Medulla oblongata (tissue), 1 donor: ENCODE measurements around the gene COX7C.
"Not testable (repeated sequence)": the region's sequence is repeated elsewhere in the genome, so short reads cannot be mapped to it uniquely, and the experiment has no call there.

Source experiments
- DNase-seq: peaks from one replicate; pipeline ENCODE4 v3.0.0-alpha.2; 2015; ENCODE audit errors: extremely low spot score

The COX7C gene, protein sequence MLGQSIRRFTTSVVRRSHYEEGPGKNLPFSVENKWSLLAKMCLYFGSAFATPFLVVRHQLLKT

DNA sequence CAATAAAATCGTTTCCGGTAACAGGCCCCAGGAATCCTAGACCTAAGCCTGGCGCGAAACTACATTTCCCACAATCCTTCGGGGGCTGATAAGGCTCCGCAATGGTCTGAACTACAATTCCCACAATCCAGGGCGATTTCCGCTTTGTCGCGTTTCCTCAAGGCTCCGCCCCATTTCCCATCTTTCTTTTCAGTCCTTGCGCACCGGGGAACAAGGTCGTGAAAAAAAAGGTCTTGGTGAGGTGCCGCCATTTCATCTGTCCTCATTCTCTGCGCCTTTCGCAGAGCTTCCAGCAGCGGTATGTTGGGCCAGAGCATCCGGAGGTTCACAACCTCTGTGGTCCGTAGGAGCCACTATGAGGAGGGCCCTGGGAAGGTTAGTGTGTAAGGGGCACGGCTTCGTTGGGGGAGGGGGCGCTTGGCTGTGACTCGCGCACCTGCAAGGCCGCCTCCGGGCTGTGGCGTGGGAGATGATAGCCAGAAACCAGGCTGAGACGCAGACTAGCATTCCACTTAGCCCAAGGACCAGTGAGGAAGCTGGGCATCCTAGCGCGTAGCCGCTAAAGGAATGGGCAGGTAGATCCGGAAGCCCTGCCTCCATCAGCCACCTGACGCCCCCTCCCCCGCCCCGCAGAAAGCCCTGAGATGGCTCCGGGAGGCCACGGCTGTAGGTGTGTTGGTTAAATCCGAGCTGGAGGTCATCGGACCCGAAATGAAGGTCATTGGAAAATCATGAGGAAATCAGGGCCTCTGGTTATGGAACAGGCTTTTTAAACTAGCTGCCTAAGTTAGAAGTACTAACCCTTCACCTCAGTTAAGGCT lies at the start of gene COX7C:
Gene COX7C (plus strand): TSS at position 186 of the 821 bp plus-strand sequence. CDS start 115 bp downstream, at position 301.
- DNase-seq: peak; percentile 99

DNA sequence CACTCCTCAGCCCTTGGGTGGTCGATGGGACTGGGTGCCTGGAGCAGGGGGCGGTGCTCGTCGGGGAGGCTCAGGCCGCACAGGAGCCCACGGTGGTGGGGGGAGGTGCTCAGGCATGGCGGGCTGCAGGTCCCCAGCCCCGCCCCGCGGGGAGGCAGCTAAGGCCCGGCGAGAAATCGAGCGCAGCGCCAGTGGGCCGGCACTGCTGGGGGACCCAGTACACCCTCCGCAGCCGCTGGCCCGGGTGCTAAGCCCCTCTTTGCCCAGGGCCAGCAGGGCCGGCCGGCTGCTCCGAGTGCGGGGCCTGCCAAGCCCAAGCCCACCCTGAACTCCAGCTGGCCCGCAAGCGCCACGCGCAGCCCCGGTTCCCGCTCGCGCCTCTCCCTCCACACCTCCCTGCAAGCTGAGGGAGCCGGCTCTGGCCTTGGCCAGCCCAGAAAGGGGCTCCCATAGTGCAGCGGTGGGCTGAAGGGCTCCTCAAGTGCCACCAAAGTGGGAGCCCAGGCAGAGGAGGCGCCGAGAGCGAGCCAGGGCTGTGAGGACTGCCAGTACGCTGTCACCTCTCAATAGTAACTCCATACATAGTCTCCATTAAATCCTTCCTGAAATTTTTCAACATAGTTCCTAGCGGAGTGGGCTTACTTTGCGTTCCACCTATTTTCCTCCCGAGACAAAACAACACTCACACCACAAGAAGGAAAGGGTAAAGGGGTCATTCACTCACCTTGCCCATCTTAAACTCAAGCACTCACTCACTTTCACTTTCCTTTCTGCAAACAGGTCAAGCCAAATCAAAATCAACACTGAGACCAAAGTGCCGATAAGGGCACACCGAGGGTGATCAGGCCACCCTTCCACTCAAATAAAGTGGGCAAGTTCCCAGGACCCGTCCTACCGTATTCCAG lies 48.0 kb upstream of the COX7C start:
- not testable (repeated sequence) for DNase-seq

DNA sequence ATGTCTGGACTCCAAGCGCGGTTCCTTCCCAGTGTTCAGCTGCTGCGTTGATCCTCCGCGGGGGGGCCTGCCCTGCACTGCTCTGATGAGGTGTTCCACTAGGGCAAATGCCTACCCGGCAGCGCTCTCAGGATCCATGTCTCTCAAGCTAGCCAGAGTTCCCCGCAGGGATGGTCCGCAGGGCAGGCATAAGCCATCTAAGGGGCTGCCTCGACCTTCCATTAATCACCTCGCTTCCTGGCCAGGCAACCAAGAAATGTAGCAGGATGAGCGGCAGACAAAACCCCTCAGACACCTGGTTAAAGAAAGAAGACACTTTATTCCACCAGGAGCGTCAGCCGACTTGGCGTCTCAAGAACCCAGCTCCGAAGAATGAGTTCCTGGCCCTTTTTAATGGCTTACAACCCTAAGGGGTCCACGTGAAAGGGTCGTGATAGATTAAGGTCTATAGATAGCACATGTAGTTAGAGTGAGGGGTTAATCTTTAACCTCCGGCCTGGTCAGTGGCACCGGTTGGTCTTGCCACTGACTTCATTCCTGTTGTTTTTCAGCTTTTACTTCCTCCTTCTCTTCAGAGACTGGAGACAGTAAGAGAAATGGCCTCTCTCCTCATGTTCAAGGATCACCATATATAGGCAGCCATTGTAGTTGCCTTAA lies 47.2 kb upstream of the COX7C start:
- no peak for DNase-seq

DNA sequence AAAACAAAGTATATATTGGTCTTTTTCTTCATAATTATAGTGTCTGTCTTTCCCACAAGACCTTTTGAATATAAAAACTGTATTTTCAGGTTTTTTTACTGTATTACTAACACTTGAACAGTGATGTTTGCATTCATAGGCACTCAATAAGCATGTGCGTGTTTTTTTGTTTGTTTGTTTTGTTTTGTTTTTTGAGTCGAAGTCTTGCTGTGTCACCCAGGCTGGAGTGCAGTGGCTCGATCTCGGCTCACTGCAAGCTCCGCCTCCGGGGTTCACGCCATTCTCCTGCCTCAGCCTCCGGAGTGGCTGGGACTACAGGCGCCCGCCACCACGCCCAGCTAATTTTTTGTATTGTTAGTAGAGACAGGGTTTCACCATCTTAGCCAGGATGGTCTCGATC lies 46.6 kb upstream of the COX7C start:
- not testable (repeated sequence) for DNase-seq

DNA sequence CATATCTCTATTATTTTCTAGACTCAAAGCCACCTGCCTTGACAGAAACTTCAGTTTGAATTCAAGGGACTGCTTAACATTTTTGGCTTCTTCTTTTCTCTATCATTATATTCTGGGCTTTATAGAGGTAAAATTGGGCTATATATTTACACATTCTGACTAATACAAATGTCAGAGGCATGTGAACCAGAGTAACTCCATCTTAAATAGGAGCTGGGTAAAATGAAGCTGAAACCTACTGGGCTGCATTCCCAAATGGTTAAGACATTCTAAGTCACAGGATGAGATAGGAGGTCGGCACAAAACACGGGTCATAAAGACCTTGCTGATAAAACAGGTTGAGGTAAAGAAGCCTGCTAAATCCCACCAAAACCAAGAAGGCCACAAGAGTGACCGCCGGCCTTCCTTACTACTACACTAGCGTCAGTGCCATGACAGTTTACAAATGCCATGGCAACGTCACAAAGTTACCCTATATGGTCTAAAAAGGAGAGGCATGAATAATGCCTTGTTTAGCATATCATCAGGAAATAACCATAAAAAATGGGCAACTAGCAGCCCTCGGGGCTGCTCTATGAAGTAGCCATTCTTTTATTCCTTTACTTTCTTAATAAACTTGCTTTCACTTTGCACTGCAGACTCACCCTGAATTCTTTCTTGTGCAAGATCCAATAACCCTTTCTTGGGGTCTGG lies 44.8 kb upstream of the COX7C start:
- no peak for DNase-seq

DNA sequence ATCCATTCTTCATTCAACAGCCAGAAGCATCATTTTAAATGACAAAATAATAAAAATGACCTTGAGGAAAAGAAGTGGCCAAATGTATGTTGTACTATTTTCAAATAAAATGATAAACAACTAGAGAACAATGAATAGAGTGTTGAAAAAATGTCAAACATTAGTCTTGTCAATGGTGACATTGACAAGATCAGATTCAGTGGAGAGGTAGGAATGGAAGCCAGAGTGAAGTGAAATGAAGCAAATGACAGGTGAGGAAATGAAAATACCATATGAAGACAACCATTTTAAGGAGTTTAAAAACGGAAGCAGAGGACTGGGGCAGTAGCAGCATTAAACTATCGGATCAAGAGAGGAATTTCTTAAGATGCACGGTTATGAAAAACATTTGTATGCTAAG lies 38.2 kb upstream of the COX7C start:
- no peak for DNase-seq

DNA sequence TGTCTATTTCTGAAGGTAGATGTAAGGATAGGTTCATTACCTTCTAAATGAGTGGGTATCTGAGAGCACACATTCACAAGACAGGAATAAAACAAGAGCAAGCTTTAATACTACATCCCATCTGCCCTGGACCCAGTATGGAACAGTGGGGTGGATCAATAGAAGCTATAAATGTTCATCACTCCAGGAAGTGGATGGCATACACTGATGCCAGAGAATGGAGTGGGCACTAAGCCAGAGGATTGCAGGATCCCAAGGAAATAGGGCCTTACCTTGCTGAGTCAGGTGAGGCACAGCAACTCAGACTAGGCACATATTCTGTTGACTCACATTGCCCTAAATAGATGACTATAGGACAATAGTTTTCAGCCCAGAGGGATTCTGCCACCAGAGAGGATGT lies 21.3 kb upstream of the COX7C start:
- no peak for DNase-seq

DNA sequence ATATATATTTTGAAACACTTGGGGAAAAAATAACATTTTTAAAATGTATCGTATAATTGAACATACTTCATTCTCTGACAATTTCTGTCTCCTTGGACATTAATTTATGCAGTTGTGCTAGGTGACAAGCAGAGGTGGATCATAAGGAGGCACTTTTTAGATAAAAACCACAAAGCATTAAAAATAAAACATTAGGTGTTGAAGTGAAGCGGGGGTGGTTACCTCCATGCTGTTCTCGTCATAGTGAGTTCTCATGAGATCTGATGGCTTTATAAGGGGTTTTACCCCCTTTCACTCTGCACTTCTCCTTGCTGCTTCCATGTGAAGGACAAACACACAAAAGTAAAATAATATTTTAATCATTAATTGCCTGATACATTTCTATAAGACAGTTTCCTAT lies 11.9 kb upstream of the COX7C start:
- no peak for DNase-seq

DNA sequence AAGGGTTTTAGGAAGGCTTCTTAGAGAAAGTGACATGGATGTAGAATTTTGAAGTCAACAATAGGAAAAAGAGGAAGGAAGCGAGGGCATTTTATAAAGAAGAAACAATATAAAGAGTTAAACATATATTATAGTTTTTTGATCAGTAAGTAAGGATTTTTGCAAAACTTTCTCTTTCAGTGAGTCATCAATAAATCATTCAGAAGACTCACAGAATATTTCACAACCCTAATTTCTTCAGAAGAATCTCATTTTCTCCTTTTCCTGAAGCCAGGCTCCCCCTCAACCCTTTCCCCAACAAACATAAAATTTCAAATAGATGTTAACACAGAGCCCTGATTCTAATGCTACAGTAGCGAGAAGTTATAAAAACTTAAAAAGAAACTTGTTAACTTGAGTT lies 4.3 kb upstream of the COX7C start:
- no peak for DNase-seq

DNA sequence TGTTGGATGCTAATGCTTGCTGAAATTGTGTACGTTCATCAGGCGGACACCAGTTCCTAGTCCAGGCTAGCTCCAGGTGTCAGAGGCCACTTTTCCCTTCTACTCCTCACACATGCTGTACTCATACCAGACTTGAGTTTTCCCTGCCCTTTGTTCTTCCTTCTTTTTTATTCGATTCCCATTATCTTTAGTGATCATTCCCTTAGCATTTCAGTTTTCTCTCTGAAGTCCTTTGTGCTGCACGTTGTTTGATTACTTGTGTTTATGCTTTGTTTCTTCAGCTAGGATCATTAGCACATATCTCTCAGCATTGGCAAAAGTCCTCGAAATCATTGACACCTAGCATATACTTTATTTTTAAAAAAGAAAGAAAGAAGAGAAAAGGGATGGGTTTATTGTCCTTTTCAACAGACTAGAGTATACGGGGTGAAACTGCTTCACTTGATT lies 409 bp upstream of the COX7C start:
- no peak for DNase-seq

DNA sequence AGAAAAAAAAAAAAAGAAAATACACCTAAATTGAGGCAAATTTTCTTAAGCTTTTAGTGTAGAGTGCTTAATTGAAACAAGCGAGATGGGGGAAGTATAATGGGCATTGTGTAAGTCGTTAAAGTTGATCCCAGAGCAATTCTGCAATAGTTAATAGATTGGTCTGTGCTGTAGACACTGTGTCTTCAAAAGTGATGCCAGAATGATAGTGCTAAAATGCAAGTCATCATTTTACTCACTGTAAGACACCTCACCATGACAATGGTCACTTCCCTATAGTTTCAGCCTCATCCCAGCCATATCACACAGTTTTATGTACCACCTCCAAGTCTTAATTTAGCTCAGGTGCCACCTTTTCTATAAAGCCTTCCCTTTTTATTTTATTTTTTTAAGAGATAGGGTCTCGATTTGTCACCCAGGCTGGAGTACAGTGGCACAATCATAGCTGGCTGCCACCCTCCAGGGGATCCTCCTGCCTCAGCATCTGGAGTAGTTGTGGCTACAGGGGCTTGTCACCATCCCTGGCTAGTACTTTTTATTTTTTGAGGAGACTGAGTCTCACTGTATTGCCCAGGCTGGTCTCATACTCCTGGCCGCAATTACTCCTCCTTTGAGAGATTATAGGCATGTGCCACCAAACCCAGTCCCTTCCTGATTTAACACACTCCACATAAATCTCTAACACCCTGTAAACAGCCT lies 6.2 kb downstream of the COX7C start:
- no peak for DNase-seq

DNA sequence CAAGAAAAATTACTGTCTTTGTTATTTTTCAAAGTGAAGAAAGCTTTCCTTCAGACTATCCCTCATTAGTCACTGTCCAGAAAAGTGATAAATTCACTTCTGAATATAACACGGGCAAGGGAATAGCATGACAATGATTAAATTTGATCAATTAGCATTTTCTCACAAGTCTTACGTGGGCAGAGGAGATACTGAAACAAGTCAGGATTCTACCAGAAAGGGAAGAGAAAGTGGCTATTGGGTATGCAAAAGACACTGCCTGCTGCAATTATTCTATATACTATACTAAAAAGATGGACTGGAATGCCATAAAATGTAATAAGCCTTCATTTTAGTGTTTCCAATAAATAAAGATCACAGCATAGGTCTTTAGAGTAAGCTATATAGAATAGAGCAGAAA lies 7.4 kb downstream of the COX7C start:
- no peak for DNase-seq

DNA sequence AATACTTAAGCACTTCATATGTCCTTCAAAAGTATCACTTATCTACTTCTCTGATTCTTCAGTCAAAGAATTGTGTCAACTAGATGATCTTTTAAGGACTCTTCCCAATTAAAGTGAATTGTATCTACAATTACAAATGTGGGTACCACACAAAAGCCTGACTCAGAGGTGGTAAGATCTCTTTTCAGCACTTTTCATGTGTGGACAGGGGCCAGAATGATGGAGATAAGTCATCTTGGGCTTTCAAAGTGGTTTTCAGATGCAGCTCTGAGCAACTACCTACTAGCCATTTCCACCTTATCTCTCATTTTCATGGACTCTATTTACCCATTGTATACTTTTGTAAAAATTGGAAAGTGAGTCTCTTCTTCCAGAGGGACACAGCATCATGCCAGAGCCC lies 8.4 kb downstream of the COX7C start:
- DNase-seq: no peak

DNA sequence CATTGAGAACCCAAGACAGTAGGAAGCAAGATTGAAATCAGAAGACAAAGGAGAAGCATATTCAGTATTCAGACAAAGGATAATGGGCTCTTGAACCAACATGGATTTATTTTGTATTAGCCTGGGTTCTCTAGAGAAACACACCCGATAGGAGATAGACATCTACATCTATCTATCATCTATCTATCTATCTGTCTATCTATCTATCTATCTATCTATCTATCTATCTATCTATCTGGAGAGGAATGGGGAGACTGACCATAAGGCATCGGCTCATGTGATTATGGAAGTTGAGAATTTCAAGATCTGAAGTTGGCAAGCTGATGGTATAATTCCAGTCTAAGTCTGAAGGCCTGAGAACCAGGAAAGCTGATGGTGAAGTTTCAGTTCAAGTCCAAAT lies 13.4 kb downstream of the COX7C start:
- DNase-seq: no peak

DNA sequence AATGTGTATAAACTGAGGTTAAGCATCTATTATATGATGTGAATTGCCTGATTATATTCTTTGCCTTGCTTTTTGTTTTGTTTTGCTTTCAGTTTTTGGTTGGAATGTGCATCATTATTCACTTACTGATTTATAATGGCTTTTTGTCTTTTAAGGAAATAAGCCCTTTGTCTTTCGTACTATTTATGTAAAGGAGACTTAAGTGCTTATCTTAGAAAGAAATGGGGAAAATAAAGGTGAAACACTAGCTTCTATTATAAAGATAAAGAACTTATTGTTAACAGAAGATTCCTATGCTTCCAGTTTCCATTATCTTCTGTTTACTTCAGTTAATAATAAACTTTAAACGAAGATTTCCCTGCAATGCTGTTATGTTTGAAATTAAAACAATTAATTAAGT lies 23.3 kb downstream of the COX7C start:
- no peak for DNase-seq

DNA sequence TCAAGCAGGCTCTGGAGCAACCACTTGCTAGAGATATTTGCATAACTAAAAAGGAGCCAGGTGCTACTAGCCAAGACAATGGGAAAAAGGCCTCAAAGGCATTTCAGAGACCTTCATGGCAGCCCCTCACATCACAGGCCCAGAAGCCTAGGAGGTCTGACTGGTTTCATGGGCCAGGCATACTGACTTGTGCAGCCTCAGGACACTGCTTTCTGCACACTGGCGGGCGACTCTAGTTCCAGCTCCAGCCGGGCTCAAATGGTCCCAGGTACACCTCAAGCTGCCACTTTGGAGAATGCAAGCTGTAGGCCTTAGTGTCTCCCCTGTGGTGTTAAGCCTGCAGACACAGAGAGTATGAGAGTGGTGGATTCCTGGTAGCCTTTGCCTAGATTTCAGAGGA lies 27.1 kb downstream of the COX7C start:
- no peak for DNase-seq

DNA sequence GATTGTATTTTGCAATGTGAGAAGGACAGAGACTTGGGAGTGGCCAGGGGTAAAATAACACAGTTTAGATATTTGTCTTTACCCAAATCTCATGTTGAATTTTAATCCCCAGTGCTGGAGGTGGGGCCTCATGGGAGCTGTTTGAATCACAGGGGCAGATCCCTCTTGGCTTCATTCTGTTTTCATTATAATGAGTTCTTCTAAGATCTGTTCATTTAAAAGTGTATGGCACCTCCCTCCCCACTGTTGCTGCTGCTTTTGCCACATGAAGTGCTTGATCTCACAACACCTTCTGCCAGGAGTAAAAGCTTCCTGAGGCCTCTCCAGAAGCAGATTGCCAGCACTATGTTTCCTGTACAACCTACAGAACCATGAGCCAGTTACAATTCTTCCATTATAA lies 28.1 kb downstream of the COX7C start:
- DNase-seq: no peak

DNA sequence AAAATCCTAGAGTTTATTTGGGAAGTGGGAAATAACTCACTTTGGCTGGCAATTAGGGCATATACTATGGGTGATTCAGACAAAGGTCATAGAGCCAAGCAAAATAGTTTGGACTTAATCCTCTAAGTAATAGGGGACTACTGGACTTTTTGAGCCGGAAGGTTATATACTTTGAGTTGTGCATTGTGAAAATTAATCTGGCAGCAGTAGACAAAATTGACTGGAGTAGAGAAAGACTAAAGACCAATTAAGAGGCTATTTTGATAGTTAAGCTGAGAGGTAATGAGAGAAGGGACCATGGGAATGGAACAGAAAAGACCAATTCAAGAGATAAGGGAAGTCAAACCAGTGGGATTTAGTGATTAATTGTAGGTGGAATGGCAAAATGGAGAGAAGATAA lies 28.9 kb downstream of the COX7C start:
- no peak for DNase-seq

DNA sequence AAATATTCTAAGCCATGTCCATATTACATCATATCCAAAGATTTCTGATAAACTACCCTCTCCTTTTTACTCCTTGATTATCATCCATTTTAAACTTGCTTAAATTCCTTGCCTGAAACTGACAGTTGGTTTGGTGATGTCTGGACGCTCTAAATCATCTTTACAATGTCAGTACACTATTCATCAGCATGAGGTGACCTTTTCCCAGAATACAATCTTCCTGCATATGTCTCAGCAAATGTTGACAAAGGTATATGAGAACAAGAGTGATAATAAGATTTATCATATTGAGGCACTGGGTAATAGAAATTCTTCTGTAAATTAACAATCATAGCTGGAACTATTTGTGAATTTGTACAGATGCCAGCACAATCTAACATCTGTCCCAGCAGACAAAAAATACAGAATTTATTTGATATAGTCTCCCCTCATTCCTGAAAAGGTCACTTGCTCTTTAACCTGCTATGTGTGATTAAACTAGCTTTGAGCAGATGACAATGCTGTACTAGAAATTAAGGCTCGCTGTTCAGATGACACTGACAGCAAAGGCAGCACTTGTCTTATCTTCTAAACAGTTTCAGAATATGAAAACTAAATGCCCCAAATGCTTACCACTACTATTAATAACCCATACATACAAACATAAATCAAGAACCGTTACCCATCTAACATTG lies 32.2 kb downstream of the COX7C start:
- no peak for DNase-seq

DNA sequence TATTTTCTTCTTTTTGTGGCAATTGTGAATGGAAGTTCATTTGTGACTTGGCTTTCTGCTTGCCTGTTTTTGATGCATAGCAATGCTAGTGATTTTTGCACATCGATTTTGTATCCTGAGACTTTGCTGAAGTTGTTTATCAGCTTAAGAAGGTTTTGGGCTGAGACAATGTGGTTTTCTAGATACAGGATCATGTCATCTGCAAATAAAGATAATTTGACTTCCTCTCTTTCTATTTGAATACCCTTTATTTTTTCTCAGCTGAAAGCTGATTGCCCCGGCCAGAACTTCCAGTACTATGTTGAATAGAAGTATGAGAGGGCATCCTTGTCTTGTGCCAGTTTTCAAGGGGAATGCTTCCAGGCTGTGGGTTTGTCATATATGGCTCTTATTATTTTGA lies 43.0 kb downstream of the COX7C start:
- DNase-seq: not testable (repeated sequence)
